Hippocampal formation (tissue), 2 donors: ENCODE results near the gene HMGXB4.

Source experiments
- DNase-seq, 2 donors: peaks; one replicate each; lab custom pipeline; 2025; lab: John Stamatoyannopoulos, UW

HMGXB4 gene

DNA sequence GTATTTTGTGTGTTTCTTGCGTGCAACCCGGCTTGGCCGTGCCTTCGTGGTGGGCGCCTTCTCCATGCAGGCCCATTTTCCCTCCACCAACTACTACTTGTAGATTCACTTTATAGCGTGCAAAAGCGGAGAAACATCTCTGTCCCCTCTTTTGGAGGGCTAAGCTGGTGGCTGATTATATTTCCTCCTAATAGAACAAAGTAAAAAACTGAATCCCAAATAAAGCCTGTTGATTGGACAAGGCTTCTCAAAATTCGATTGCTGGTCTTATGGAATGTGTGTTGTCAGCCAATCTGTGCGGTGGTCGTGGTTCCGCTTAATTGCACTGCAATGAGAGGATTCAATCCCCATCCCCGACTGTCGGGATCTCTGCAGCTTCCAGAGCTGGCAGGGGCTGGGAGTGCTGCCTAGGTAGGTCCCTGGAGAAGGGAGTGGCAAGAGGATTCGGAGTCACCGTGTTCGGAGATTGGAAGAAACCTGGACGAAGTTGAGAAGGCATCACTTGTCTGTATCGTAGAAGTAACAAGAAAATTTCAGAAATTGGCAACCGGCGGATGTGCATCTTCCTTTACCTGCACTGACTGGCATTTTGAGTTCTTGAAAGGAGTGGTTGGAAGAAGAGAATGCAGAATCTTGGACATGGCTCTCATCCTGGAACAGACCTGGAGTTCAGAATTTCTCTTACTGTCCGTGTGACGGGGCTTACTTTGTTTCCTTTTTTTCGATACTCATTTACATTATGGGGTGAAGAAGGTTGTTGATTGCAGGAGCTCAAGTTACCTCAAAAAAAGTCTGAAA lies 1.1 kb downstream of the HMGXB4 start:
- DNase-seq, result no peak

DNA sequence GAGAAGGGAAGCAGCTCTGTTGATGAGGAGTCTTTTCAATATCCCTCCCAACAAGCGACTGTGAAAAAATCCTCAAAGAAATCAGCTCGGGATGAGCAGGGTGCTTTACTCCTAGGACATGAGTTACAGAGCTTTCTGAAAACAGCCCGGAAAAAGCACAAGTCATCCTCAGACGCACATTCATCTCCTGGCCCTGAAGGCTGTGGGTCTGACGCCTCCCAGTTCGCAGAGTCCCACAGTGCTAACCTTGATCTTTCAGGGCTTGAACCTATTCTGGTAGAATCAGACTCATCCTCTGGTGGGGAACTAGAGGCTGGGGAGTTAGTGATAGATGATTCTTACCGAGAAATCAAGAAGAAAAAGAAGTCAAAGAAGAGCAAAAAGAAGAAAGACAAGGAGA lies 7.7 kb downstream of the HMGXB4 start:
- DNase-seq, result no peak

DNA sequence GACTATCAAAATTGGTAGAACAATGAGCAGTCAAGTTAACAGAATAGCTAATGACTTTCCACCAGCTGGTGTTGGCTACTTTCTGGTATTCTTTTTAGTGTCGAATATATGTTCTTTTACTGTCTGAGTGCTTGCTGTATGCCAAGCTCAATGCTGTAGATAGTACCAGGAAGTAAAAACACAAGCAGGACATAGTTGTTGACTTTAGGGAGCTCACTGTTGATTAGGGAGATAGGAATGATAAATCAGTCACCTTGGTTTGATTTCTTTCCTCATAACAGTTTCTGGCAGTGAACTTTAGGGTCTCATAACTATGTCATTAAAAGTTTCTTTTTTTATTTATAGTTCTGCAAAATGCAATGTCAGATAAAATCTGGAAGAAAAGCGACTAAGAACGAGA lies 9.0 kb downstream of the HMGXB4 start:
- DNase-seq, result no peak

DNA sequence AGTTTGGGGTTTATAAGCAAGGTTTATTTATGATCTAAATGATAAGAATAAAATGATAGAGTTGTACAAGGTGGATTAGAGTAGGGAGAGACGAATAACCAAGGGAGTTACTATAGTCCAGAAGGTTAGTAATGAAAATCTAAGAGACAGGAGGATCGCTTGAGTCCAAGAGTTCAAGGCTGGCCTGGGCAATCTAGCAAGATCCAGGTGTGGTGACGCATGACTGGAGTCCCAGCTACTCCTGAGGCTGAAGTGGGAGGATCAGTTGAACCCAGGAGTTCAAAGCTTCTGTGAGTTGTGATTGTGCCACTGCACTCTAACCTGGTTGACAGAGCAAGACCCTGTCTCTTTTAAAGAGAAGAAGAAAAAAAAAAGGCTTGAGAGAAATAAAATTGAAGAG lies 12.3 kb downstream of the HMGXB4 start:
- DNase-seq, result no peak

DNA sequence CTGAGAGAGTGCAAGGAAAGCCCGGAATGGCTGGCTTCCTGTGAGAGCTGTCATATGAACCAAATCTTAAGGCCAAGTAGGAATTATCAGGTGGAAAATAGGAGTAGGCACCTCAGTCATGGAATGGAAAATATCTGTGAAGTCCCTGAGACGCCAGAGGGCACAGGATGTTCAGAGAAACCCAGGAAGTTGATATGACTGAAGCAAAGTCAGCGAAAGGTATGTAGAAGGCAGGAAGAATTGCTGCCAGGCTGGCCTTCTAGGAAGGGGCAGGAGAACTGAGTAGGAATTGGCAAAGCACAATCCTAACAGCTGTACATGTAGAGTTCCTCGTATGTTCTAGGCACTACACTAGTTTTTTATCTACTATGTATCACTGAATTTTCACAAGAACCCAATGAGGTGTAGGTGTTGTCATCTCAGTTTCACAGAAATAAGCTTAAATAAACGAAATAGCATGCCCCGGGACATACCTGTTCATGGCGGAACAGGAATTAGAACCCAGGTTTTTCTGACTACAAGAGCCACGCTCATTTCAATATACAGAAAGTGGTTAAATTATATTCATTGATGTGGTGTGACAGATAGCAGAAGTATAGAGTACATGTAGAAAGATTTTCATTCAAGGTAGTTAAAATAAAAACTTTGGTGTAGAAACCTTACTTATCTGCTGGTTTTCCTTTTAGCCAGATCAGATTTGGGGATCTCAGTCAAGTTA lies 17.0 kb downstream of the HMGXB4 start:
- no peak for DNase-seq

DNA sequence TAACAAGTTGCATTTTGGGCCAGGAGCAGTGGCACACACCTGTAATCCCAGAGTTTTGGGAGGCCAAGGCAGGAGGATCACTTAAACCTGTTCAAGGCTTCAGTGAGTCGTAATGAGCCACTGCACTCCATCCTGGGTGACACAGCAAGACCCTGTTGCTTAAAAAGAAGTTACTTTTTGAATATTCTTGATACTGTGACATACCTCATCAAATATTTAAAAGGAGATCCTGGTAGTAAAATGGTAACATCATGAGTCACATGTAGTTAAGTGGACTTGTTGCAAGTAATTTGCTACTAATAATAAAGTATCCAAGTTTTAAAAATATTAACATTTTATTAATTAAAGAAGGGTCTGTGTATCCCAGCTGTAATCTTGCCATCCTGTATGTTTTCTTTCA lies 18.3 kb downstream of the HMGXB4 start:
- no peak for DNase-seq

DNA sequence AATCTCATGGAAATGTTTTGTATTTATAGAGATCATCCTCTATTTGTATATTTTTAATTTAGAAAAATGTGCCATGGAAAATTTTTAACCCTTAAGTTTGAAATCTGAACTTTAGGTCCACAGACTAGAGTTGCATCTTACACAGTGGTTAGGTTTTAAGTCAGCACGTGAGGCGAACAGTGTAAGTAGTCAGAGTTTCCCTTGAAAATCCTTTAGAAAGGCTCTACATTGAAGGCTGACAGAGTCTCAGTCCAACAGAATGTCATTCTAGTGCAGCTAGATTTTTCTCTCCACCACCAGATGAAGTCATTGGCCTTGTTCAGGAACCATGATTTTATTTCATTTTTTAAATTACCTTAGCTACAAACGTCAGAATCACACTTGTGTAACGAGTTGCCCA lies 18.7 kb downstream of the HMGXB4 start:
- no peak for DNase-seq

DNA sequence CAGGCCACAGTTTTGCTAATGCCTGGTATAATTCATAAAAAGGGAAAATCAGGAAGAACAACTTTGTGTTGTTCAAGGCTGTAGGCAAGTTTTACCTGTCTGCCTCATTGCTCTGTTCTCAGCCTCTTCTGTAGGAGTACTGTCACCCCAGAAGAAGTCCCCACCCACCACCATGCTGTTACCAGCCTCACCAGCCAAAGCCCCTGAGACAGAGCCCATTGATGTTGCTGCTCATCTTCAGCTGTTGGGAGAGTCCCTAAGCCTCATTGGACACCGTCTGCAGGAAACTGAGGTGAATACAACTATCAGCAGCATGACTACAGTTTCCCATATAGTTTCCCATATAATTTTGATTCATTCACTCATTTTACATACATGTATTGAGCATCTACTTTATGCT lies 30.8 kb downstream of the HMGXB4 start:
- DNase-seq, result no peak

DNA sequence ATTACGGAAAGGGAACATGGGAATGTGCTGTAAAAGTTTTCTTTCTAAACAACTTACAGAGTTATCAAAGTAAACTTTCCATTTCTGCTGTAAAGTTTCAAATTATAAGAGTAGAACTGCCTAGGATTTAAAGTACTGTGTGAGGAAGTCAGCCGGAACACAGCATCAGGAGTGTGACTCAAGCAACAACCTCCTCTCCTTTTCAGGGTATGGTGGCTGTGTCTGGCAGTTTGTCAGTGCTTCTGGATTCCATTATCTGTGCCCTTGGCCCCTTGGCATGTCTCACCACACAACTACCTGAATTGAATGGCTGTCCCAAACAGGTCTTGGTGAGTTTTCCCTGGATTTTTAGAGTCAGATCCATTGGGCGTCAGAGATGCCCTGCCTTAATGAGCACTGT lies 35.5 kb downstream of the HMGXB4 start:
- no peak for DNase-seq

DNA sequence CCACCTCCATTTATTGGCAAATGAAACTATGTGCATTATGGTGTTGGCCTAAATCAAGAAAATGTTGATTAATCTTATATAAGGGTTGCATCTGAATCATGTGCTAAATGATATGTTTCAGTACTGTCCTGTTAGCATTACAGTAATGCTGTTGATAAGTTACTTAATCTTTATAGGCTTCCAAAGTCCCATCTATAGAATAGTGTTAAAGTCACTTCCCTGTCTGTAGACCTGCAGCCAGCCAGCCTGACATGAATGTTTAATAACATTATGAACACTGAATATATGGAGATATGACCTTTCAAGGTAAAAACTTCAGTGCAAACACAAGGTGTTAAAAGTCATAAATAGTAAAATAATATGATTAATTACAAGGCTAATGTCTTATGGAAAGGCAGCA lies 38.8 kb downstream of the HMGXB4 start:
- DNase-seq, result no peak

DNA sequence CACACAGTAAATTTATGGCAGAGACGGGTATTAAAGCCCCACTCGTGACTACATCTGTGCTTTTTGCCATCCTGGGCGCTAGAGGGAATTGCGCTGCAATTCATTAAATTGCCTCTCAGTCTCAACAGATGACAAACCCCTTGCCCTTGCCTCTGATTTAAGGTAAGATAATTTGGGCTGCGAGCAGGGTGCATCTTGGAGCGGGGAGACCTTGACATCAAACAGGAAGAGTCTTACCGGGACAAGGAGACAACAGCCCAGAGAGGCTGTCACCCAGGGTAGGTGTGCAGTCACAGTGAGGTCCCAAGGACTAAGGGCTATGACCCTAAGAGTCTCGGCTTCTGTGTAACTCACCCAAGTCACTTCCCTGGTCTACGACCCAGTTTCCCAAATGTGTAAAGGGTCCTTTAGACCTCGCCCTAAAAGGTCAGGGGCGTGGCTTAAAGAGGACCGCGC lies 42.0 kb downstream of the HMGXB4 start:
- DNase-seq, result peak in 1 of 2 donors; percentile 14

DNA sequence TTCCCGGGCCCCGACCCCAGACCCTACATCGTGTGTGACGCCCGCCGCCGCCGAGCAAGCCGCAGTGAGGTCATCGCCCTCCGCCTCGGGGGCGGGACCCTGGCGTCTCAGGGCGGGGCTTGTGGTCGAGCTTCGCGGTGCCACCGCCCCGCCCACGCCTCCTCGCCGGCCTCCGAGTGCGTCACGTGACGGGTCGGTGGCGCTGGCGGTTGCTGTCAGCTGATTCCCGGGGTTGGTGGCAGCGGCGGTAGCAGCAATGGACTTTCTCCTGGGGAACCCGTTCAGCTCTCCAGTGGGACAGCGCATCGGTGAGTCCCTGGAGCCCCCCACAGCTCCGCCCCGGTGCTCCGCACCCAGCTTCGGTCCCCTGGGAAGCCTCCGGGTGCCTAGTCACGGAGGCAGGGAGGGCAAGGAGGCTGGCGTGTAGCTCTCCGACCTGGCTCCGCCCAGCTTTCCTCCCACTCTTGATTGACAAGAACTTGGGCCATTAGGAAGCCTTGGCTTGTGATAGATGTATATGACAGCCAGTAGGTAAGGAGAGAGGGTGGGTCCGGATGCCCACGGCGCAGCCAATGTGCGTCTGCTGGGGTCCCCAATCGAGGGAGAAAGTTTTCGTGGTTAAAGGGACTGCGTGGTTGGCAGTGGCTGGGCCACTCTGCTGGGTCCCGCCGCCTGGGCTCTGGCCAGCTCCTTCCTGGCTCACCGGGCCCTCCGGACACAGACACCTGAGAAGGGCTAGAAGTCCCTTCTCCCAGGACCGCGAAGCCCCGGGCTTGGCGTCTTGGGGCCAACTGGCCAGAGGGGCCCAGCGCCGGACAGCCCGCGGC lies 42.6 kb downstream of the HMGXB4 start, which contains the start of gene TOM1:
Gene TOM1, plus strand, starts transcription at position 222 of the 827 bp plus-strand sequence. Its CDS starts 35 bp downstream, at position 257.
- DNase-seq, result peak; percentile 96 to 99

DNA sequence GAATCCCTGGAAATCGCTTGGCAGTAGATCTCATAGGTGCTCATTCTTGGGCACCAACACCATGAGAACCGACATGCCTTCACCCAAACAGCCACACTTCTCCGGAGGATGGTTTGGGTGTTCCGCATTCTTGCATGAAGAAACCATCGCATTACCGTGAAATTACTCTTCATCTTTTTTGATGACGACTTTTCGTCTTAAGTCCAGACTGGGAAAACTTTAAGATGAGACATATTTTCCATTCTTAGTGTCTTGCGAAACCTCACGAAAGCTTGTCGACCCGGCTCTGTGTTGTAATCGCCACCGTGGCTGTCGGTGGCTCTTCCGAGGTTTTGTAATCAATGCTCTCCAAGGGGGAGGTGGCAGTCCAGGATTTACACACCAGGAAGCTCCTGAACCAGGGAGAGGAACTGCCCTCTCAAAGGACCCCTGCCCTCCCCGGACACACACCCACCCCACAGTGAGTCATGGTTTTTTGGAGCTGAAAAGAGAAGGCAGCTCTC lies 44.1 kb downstream of the HMGXB4 start:
- no peak for DNase-seq

DNA sequence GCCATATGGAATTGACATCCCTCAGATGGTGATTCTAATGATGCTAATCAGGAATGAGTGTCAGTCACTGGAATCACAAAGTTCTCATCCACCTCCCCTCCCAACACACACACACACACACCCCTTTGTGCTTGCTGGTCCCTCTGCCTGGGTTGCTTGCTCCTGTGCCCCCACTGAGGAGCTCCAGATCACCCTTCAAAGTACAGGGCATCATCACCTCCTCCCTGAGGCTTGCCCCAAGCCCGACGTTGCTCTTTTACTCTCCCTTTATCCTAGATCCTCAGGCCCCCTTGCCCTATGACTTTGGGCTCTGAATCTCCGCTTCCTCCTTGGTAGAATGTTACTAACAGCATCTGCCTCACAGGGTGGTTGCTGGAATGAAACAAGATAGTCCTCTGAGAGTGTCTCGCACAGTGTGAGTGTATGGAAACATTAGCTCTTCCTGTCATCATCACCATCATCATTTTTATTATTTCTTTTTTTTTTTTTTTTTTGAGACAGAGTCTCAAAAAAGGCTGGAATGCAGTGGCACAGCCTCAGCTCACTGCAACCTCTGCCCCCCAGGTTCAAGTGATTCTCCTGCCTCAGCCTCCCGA lies 45.8 kb downstream of the HMGXB4 start:
- DNase-seq, result no peak

DNA sequence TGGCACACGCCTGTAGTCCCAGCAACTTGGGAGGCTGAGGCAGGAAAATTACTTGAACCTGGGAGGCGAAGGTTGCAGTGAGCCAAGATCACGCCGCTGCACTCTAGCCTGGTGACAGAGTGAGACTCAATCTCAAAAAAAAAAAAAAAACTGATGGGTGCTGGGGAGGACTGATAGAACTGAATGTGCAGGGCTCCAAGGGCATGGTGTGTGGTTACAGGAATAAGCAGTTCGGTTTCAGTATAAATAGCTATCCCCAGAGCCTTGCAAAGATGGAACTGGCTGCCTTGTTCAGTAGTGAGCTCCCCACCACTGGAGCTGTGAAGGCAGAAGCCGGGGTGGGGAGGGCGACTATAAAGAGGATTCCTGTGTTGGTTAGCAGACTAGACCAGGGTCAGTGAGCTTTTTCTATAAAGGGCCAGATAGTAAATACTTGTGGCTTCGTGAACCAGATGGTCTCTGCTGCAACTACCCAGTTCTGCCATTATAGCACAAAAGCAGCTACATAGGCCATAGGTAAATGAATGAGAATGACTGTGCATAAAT lies 48.3 kb downstream of the HMGXB4 start:
- no peak for DNase-seq

DNA sequence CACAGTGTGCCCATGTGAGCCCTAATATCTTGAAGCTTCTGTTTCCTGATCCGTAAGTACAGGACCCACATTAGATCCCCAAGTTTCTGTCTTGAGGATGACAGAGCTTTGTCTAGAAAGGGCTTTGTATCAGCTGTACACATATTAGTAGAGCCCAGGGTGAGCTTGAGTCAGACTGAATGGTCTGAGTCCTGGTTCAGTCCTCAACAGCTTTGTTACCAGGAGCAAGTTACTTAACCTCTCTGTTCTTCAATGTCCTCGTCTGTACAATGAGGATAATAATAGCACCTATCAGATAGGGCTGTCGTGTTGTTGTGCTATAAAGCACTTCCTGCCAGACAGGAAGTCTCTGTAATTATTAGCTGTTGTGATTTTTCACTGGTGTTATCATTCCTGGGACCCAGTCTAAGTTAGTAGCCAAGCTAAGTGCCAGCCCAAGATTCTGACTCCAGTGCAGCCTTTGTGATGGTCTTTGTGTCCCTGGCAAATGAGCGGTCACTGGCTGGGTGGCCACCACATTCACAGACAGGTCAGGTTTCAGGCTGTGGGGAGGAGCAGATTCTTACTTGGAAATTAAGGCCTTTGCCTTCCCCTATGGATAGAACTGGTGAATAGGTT lies 49.2 kb downstream of the HMGXB4 start:
- no peak for DNase-seq

DNA sequence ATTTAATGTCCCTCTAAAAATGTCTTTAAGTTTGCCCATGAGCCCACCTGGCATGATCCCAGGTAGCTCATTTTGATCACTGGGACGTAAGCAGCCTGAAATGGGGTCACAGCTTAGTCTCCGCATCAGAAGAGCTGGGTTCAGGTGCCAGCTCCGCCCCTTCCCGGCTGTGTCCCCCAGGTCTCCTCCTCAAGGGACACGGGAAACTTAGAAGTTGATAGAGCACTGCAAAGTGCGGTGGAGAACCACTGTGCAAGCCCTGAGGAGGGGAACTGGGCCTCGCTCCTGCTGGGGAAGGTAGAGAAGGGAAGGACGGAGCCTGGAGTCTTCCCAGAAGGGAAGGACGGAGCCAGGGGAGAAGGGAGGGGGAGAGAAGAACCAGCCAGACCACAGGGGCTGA lies 50.1 kb downstream of the HMGXB4 start:
- DNase-seq, result no peak

DNA sequence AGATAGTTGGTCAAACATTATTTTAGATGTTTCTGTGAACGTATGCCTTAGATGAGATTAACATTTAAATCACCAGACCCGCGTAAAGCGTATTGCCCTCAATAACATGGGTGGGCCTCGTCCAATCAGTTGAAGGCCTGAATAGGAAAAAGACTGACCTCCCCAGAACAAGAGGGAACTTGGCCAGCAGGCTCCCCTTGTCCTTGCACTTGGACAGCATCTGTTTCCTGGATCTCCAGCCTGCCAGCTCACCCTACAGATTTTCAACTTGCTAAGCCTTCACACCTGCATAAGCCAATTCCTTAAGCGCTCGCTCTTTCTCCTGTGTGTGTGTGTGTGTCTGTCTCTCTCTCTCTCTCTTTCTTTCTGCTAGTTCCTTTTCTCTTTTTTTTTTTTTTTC lies 50.6 kb downstream of the HMGXB4 start:
- no peak for DNase-seq

DNA sequence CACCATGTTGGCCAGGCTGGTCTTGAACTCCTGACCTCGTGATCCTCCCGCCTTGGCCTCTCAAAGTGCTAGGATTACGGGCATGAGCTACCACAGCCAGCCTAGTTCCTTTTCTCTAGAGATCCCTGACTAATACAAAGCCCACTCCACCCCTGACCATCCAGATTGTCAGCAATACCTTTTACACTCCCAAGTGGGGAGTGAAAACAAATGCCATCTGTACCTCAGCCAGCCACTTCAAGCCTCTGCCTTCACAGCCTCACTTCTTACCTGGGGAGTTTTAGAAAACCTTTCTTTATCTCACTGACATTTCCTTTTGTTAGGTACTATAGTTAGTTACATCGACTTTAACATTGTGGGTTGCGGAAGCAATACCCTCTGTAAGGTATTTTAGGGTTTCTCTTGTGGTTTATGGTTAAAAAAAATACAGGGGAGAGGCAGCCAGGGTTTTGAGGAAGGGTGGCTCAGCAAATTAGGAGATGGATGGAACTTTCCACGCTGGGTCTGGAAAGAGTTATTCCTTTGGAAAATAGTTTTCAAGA lies 51.3 kb downstream of the HMGXB4 start:
- DNase-seq, result no peak
